HepG2 (cell line): Measurements from ENCODE around the gene ZMIZ1. TPM values are rescaled to one million over a fixed set of nuclear protein-coding genes. Genes with fewer than 3 reads are reported as not detected.

Experiments
- CBX5 ChIP-seq: sonication (generic); formaldehyde crosslinking; IDR thresholded peaks from 2 replicates; pipeline ENCODE4 v1.4.0; 2020; ENCODE audit warnings: missing genetic modification reagents, borderline replicate concordance
- FOXA3 ChIP-seq: IDR thresholded peaks from 2 replicates; pipeline ENCODE4 v1.6.1; 2016; ENCODE audit warnings: missing genetic modification reagents, missing compliant biosample characterization
- HDAC2 ChIP-seq: sonication (generic); formaldehyde crosslinking; IDR thresholded peaks from 2 replicates; pipeline ENCODE4 v1.4.0; 2020; ENCODE audit warnings: missing genetic modification reagents
- HMG20A ChIP-seq: IDR thresholded peaks from 2 replicates; pipeline ENCODE4 v1.6.1; 2016; ENCODE audit warnings: borderline replicate concordance
- HNRNPL ChIP-seq: fragments of 200-400 bp; formaldehyde crosslinking; IDR thresholded peaks from 2 replicates; pipeline ENCODE4 v1.6.1; 2017; ENCODE audit warnings: mild to moderate bottlenecking, low read depth, low read length
- MBNL3 ChIP-seq: fragments of 250-450 bp; sonication (Bioruptor Pico); conservative IDR thresholded peaks from 2 replicates; pipeline ENCODE4 v1.8.0; 2022; ENCODE audit warnings: mild to moderate bottlenecking, inconsistent platforms
- MLLT10 ChIP-seq: sonication (generic); formaldehyde crosslinking; IDR thresholded peaks from 2 replicates; pipeline ENCODE4 v1.4.0; 2020; ENCODE audit warnings: missing genetic modification reagents
- MNT ChIP-seq: fragments of 450-650 bp; IDR thresholded peaks from 2 replicates; pipeline ENCODE4 v1.6.1; 2016
- NCOA2 ChIP-seq: sonication (generic); formaldehyde crosslinking; IDR thresholded peaks from 2 replicates; pipeline ENCODE4 v1.8.0; 2022; ENCODE audit warnings: inconsistent platforms
- NR1H2 ChIP-seq: sonication (generic); formaldehyde crosslinking; IDR thresholded peaks from 2 replicates; pipeline ENCODE4 v1.8.1; 2022; ENCODE audit warnings: low read depth, missing genetic modification reagents, borderline replicate concordance
- RXRA ChIP-seq: sonication (generic); formaldehyde crosslinking; IDR thresholded peaks from 2 replicates; pipeline ENCODE4 v1.5.1; 2020; ENCODE audit warnings: missing genetic modification reagents
- SCMH1 ChIP-seq: sonication (generic); formaldehyde crosslinking; IDR thresholded peaks from 2 replicates; pipeline ENCODE4 v1.9.0; 2021; ENCODE audit warnings: missing genetic modification reagents, mild to moderate bottlenecking, borderline replicate concordance
- SP1 ChIP-seq, 2 experiments: fragments of 450-650 bp in 1 of 2; sonication (generic) in 1 of 2; formaldehyde crosslinking in 1 of 2; IDR thresholded peaks; 2 replicates each; pipeline versions ENCODE4 v1.4.0 to v1.6.1; 2016 to 2020; ENCODE audit warnings: missing genetic modification reagents in 1 of 2
- TFE3 ChIP-seq: IDR thresholded peaks from 2 replicates; pipeline ENCODE4 v1.6.1; 2016
- ZBTB2 ChIP-seq: sonication (generic); formaldehyde crosslinking; IDR thresholded peaks from 2 replicates; pipeline ENCODE4 v1.8.0; 2022; ENCODE audit warnings: low read depth, missing genetic modification reagents
- ZBTB37 ChIP-seq: sonication (generic); formaldehyde crosslinking; IDR thresholded peaks from 2 replicates; pipeline ENCODE4 v1.4.0; 2020; ENCODE audit warnings: mild to moderate bottlenecking, missing genetic modification reagents
- ZNF737 ChIP-seq: sonication (generic); formaldehyde crosslinking; IDR thresholded peaks from 2 replicates; pipeline ENCODE4 v1.5.0; 2020; ENCODE audit warnings: missing genetic modification reagents, mild to moderate bottlenecking, borderline replicate concordance
- polyA plus RNA-seq, 8 experiments: library from polyadenylated mRNA; depleted of rRNA in 3 of 8; stranded (reverse) in 7 of 8; unstranded in 1 of 8; fragments of >200 nt; fragmentation: Illumina TruSeq in 4 of 8; extraction: Trizol in 4 of 8; gene quantifications; 2 replicates each; pipeline versions ENCODE4 v1.2.1 to v1.2.3, GENCODE V29; 2011 to 2016; ENCODE audit warnings: low read depth in 4 of 8, missing spikeins in 1 of 8, mixed read lengths in 1 of 8; ENCODE audit not compliant: insufficient read depth in 1 of 8
- total RNA-seq, 5 experiments: library from RNA; depleted of rRNA; stranded (reverse); fragments of >200 nt; fragmentation: Illumina TruSeq; extraction: Trizol; gene quantifications; 2 replicates each; pipeline ENCODE4 v1.2.3, GENCODE V29; 2016; ENCODE audit warnings: low read depth in 1 of 5

The ZMIZ1 gene
- total and polyA plus RNA-seq, 2 of the 13 experiments (the other 11 are each of a cell fraction or from before 2014, with no cell fraction given), result 5.3 to 10.2 TPM

GRCh38 chr10:79054203-79055099, 14.3 kb upstream of the ZMIZ1 start (continued):
- TF ChIP-seq ZBTB37 (CRISPR knock-in tag), result no peak
- no peak for TF ChIP-seq ZBTB2 (CRISPR knock-in tag)
- no peak for TF ChIP-seq SP1 (IDR thresholded peaks at IDR 0.05)
- TF ChIP-seq SP1 (CRISPR knock-in tag; IDR thresholded peaks at IDR 0.05), result peak; percentile 59; the same call in 1 of the 2 replicates
- TF ChIP-seq ZNF737 (CRISPR knock-in tag), result no peak
- TF ChIP-seq RXRA (CRISPR knock-in tag), result peak; percentile 5; the same call in 1 of the 2 replicates
- TF ChIP-seq MBNL3 (CRISPR knock-in tag), result no peak
- TF ChIP-seq MLLT10 (CRISPR knock-in tag), result no peak
- no peak for TF ChIP-seq HDAC2 (CRISPR knock-in tag)
- TF ChIP-seq CBX5 (CRISPR knock-in tag), result no peak
- TF ChIP-seq SCMH1, result no peak
- peak; percentile 87 for TF ChIP-seq MNT
- no peak for TF ChIP-seq HNRNPL
- no peak for TF ChIP-seq NCOA2 (CRISPR knock-in tag)
- TF ChIP-seq TFE3 (CRISPR knock-in tag), result 0 out of 2 replicates have a peak, but pooled peaks have one; percentile 29
- peak; percentile 37; the same call in 1 of the 2 replicates for TF ChIP-seq FOXA3 (CRISPR knock-in tag)
- no peak for TF ChIP-seq NR1H2 (CRISPR knock-in tag)
- no peak for TF ChIP-seq HMG20A (CRISPR knock-in tag)
